G401 (cell line): ENCODE results near the gene WDFY2. TPM values are rescaled to one million over a fixed set of nuclear protein-coding genes. Genes with fewer than 3 reads are reported as not detected.
A peak's percentile ranks its signal among the peaks of the same experiment; 100 is the strongest.

Experiments
- DNase-seq: peaks from one replicate; pipeline ENCODE4 v3.0.0-alpha.2; 2015; ENCODE audit warnings: low spot score
- in situ Hi-C: cut with HindIII; loops from 2 replicates; pipeline ENCODE4 v1.10.0; 2016; ENCODE audit warnings: low sequenced_read_pairs, mixed read lengths
- total RNA-seq: library from RNA; depleted of rRNA; stranded (reverse); fragments of >200 nt; shearing (Covaris generic); gene quantifications from 2 replicates; pipeline ENCODE4 v1.2.3, GENCODE V29; 2014

Gene WDFY2
- total RNA-seq, 1 experiment from 2014 or later, result 4.1 TPM

- no peak for DNase-seq
- in situ Hi-C loops, result no loop called here
These were observed 187.8 kb downstream of the WDFY2 start for GRCh38 chr13:51772105-51772455.

- in situ Hi-C loops, result no loop called here
- no peak for DNase-seq
These were observed 188.5 kb downstream of the WDFY2 start for GRCh38 chr13:51772781-51773180.

GRCh38 chr13:51773515-51773914 lies 189.3 kb downstream of the WDFY2 start:
- no peak for DNase-seq
- in situ Hi-C loops, result no loop called here

- DNase-seq, result no peak
- in situ Hi-C loops, result no loop called here
These were observed 191.9 kb downstream of the WDFY2 start for GRCh38 chr13:51776179-51776578.

- in situ Hi-C loops, result no loop called here
- DNase-seq, result no peak
These were observed 193.7 kb downstream of the WDFY2 start for GRCh38 chr13:51777921-51778320.

- in situ Hi-C loops, result no loop called here
- peak; percentile 53 for DNase-seq
These were observed 194.1 kb downstream of the WDFY2 start for GRCh38 chr13:51778392-51778791.

- in situ Hi-C loops, result no loop called here
- no peak for DNase-seq
These were observed 195.8 kb downstream of the WDFY2 start for GRCh38 chr13:51780099-51780498.

GRCh38 chr13:51781246-51782022 lies 197.2 kb downstream of the WDFY2 start:
- in situ Hi-C loops, result no loop called here

GRCh38 chr13:51782026-51782710 lies 197.9 kb downstream of the WDFY2 start:
- in situ Hi-C loops, result no loop called here
- no peak for DNase-seq

More at GRCh38 chr13:51781246-51782022, 197.2 kb downstream of the WDFY2 start:
- no peak for DNase-seq

- DNase-seq, result no peak
- in situ Hi-C loops, result no loop called here
These were observed 199.3 kb downstream of the WDFY2 start for GRCh38 chr13:51783428-51784094.

- in situ Hi-C loops, result no loop called here
- no peak for DNase-seq
These were observed 199.8 kb downstream of the WDFY2 start for GRCh38 chr13:51784097-51784496.

GRCh38 chr13:51785712-51786424 lies 201.6 kb downstream of the WDFY2 start:
- in situ Hi-C loops, result no loop called here
- DNase-seq, result peak; percentile 90

- DNase-seq, result peak; percentile 74
- in situ Hi-C loops, result no loop called here
These were observed 202.4 kb downstream of the WDFY2 start for GRCh38 chr13:51786425-51787265.

GRCh38 chr13:51793570-51794271 lies 209.5 kb downstream of the WDFY2 start:
- no peak for DNase-seq
- in situ Hi-C loops, result no loop called here

GRCh38 chr13:51794964-51795363 lies 210.7 kb downstream of the WDFY2 start:
- no peak for DNase-seq
- in situ Hi-C loops, result no loop called here

GRCh38 chr13:51795419-51795818 lies 211.2 kb downstream of the WDFY2 start:
- in situ Hi-C loops, result no loop called here
- DNase-seq, result no peak

GRCh38 chr13:51796546-51796945 lies 212.3 kb downstream of the WDFY2 start:
- no peak for DNase-seq
- in situ Hi-C loops, result no loop called here
